ENCODE results near the gene AKAP13.
A peak's percentile ranks its signal among the peaks of the same experiment; 100 is the strongest.
"Not testable (repeated sequence)": the region's sequence is repeated elsewhere in the genome, so short reads cannot be mapped to it uniquely, and the experiment has no call there.

Gene AKAP13

DNA sequence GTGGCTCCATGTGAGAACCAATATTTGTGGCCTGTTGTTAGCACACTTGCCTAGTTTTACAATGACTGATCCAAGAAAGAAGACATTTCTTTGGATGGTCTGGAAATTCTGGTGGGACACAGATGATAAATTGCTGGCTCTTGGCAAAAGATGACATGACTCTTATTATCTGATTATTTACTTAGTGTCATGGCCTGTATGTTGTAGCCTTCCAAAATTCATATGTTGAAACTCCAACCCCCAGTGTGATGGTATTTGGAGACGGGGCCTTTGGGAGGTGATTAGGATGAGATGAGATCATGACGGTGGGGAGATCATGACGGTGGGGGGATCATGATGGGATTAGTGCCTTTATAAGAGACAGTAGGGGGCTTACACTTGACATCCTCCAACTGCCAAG lies 30.0 kb upstream of the AKAP13 start:
- no peak for DNase-seq

- not testable (repeated sequence) for DNase-seq
These were observed 28.9 kb upstream of the AKAP13 start for GRCh38 chr15:85351501-85351900.

- no peak for DNase-seq
These were observed 28.4 kb upstream of the AKAP13 start for GRCh38 chr15:85351965-85352364.

GRCh38 chr15:85353516-85353915 lies 26.9 kb upstream of the AKAP13 start:
- no peak for DNase-seq

DNA sequence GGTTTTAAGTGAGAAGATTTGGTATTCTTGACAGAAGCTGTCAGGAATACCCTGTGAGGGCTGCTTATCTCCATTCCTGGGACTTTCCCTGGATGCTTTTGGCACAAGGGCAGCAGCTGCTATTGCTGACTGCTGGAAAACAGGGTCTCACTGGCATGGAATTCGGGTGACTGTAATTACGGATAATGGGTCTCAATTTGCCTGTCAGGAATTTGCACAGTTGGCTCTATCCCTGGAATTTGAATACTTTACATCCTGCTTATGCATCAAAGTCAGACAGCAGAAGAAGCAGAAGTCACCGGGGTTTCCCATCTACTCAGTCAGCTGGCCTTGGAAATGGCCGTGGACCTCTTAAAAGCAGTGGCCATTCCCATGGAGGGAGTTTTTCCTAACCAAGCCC lies 25.9 kb upstream of the AKAP13 start:
- DNase-seq: no peak

DNA sequence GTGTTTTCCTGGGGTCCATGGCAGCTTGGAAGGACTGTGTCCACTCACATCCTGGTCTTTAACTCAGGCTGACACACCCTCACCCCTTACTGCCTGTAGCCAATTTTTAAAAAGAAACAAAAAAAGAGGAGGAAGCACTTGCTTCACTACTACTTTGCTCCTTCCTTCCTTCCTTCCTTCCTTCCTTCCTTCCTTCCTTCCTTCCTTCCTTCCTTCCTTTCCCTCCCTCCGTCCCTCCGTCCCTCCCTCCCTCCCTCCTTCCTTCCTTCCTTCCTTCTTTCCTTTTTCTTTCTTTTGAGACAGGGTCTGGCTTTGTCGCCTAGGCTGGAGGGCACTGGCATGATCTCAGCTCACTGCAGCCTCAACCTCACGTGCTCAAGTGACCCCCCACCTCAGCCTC lies 25.5 kb upstream of the AKAP13 start:
- no peak for DNase-seq

GRCh38 chr15:85356276-85356675 lies 24.1 kb upstream of the AKAP13 start:
- no peak for DNase-seq

- DNase-seq: no peak
These were observed 19.1 kb upstream of the AKAP13 start for GRCh38 chr15:85361323-85361722.

DNA sequence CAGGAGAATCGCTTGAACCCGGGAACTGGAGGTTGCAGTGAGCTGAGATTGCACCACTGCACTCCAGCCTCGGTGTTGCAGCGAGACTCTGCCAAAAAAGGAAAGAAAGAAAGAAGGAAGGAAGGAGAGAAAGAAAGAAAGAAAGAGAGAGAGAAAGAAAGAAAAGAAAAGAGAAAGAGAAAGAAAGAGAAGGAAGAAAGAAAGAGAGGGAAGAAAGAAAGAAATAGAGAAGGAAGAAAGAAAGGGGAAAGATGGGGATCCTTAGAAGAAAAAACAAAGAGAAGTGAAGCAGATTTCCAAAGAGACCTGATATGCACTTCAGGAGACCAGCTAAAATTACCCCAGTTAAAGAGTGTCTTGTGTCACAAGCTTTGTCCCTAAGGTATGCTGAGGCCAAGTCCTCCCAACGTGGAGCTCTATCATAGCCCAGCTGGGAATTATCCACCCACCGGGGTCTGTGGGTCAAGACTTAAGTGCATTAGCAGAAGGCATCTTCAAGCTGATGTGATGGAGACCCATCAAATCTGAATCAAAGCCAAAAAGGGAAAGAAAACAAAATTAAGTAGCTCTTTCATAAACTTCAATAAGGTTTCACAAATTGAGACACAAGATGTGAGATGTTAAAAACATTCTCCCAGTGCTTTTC lies 17.8 kb upstream of the AKAP13 start:
- no peak for DNase-seq

GRCh38 chr15:85365980-85366379 lies 14.4 kb upstream of the AKAP13 start:
- no peak for DNase-seq

DNA sequence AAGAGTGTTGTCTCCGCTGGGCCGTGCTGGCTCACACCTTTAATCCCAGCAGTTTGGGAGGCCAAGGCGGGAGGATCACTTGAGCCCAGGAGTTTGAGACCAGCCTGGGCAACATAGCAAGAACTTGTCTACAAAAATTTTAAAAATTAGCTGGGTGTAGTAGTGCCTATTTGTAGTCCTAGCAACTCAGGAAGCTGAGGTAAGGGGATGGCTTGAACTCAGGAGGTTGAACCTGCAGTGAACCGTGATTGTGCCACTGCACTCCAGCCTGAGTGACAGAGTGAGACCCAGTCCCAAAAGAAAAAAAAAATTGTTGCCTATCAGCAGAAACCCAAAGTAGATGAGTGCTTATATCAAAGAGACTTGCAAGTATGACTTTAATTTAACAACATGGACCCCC lies 12.7 kb upstream of the AKAP13 start:
- DNase-seq: peak in 1 of 4 experiments; percentile 1

- no peak for DNase-seq
These were observed 5.6 kb upstream of the AKAP13 start for GRCh38 chr15:85374831-85375230.

GRCh38 chr15:85377269-85377668 lies 3.1 kb upstream of the AKAP13 start:
- no peak for DNase-seq

GRCh38 chr15:85377986-85378385 lies 2.4 kb upstream of the AKAP13 start:
- DNase-seq: no peak

- DNase-seq: peak in 2 of 4 experiments; percentile 6 to 7
These were observed 836 bp upstream of the AKAP13 start for GRCh38 chr15:85379403-85380131.

DNA sequence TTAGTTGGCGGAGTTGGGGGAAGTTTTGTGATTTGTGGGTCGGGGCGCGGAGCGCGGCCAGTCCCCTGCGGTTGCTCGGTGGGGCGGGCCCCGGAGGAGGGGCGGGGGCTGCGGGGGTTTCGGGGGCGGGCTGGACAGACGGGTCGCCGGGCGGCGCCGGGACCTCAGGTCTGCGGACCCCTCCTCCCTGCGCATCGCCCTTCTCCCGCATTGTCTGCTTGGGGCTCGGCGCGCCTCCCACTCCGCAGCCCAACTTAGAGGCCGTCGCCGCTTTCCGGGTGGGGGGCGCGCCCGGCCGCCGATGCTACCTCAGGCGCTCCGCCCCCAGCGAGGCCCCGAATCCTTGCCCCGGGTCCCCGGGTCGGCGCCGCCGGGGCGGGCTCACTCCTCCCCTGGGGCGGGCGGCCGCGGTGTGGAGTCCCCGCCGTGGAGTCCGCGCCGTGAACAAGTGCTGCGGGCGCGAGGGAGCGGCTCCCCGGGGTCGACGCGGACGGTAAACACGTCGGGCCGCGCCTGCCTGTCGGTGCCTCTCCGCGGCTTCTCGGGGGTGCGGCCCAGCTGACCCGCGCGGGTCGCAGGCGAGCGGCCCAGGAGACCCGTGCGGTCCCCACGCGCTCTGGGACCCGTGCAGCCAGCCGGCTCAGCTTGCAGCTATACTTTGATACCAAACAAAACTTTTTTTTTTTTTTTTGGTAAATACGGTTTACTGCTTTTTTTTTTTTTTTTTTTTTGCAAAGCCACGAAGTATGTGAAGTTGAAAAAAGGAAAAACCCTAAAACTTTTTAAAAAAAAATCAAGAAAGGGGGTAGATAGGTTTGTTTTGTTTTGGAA lies 624 bp downstream of the AKAP13 start:
- DNase-seq: peak in 3 of 4 experiments; percentile 32 to 55 (median 37)

DNA sequence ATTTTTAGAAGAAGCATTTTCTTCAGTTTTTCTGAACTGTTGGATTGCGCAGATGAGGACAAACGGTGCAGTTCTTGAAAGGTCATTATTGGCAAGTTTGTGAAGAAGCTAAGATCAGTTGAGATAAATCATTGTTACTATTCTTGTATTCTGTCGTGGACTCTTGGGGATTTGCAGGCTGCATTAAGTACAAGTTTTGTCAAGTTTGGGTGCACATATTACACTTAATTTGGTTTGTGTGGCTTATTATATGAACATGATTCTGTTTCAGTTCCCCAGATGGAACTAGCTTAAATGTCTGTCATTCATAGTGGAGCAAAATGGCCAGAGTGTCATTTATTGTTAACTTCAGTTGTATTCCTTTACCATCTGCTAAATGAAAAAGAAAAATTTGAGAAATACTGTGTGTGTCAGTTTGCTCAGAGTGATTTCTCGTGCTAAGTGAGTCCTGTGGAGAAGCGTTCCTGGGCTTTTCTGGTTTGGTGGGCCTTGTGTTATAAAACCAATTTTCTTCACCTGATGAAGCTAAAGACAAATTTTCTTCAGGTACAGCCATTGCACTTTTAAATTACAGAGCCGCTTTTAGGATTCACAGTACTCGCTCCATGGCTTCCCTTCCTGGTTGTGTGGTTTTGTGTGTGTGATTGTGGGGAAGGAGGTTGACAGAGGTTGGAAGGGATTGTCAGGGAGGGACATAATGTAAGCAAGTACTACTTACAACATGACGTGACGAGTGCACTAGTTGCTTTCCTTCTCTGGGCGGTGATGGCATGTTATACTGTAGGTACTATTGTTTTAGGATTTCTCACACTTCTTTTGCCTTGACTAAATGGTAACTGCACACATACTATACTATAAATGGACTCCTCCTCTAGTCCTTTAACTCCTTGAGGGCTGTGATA lies 1.7 kb downstream of the AKAP13 start:
- DNase-seq: no peak

GRCh38 chr15:85382942-85383341 lies 2.5 kb downstream of the AKAP13 start:
- no peak for DNase-seq

DNA sequence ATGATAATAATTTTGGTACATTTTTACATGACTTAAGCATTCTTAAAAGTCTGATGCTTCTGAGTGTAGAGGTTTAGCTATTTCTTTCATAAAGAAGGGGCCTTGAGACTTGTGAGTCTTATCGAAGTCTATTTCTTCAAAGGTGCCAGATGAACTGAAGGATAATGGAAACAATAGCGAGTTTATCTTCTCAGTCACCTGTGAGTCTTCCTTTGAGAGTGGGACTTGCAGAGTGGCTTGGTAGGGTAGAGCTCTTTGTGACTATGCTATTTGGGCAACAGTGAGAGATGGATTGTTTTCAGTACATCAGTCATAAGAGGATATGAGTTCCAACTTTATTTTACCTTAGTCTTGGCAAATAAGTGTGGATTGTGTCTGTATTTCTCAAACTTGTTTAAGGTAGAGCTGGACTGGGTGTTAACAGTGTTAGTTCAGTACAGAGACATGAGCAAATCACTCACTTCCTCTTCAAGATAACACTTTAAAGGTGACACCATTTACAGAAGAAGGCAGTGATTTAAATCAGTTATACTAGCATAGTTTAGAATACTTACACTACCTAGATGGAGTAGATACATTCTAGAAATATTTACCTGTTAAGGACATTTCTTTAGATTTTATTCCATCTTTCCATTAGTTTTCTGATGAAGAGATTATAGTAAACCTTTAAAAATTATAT lies 3.2 kb downstream of the AKAP13 start:
- no peak for DNase-seq

DNA sequence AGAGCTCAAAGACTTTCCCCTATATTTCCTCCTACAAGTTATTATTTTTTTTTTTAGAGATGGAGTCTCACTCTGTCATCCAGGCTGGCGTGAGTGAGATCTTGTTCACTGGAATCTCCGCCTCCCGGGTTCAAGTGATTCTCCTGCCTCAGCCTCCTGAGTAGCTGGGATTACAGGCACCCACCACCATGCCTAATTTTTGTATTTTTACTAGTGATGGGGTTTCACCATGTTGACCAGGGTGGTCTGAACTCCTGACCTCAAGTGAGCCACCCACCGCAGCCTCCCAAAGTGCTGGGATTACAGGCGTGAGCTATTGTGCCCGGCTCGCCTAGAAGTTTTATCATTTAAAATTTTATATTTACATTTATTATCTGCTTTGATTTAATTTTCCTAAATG lies 5.9 kb downstream of the AKAP13 start:
- DNase-seq: no peak

DNA sequence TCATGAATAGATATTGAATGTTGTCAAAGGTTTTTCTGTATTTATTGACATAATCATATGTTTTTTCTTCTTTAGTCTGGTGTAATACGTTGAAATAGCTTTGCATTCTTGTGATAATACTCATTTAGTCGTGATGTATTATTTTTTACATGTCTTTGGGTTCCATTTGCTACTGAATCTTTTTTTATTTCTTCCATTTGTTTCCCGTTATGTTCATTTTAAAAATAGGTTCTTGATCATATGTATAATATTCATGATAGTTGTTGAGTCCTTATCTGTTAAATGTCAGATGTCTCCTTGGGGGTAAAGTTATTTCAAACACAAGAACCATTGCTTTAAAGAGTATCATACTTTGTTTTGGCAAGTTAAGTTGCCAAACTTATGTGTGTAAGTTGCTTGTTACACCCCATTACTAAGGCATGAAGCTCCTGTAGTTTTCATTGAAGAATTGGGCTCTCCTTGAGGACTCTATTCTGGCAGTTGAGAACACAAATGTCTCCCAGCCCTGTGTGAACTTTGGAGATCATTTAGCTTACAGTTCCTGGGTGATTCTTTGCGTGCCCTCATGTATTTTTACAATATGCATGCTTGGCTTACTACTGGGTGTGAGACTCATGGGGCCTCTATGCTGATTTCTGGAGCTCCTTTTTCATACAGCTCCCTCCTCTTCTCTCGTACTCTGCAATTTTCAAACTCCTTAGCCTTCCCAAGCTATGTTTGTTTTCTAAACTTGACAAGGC lies 8.3 kb downstream of the AKAP13 start:
- DNase-seq: no peak

DNA sequence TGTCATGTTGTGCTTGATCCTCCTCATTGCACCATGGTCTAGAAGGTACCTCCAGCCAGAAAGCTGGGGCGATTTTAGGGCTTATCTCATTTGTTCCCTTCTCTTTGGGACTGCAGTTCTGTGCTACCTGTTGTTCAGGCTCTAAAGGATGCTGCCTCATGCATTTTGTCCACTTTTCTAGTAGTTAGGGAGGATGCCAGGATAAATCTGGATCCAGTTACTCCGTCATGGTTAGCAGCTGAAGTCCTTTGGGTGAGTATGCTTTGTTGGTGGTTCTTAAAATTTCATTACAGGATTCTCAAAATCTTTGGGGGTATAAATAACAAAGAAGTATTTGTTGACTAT lies 8.9 kb downstream of the AKAP13 start:
- DNase-seq: no peak

Data from activated naive CD4-positive, alpha-beta T cell (primary cell).